Measurements from ENCODE around the gene EPN1. TPM values are rescaled to one million over a fixed set of nuclear protein-coding genes. Genes with fewer than 3 reads are reported as not detected.

EPN1 gene
- total and polyA plus RNA-seq, 2 of the 13 experiments (the other 11 are each of a cell fraction or from before 2014, with no cell fraction given), result 28.9 to 31.7 TPM

- TF ChIP-seq RERE (CRISPR knock-in tag; IDR thresholded peaks at IDR 0.05; ENCODE audit: low read depth), result no peak
- peak; percentile 67; the same call in 1 of the 2 replicates for TF ChIP-seq ZNF563 (CRISPR knock-in tag; IDR thresholded peaks at IDR 0.05)
- TF ChIP-seq ZFP37 (CRISPR knock-in tag; IDR thresholded peaks at IDR 0.05; ENCODE audit: borderline replicate concordance), result no peak
- no peak for TF ChIP-seq HBP1 (CRISPR knock-in tag; IDR thresholded peaks at IDR 0.05; ENCODE audit: low read depth)
- TF ChIP-seq GATAD1 (CRISPR knock-in tag; IDR thresholded peaks at IDR 0.05), result peak; percentile 96
- TF ChIP-seq ZMAT5 (CRISPR knock-in tag; IDR thresholded peaks at IDR 0.05; ENCODE audit: borderline replicate concordance, low read depth), result 0 out of 2 replicates have a peak, but pooled peaks have one; percentile 38
- no peak for TF ChIP-seq E2F1 (CRISPR knock-in tag; IDR thresholded peaks at IDR 0.05)
- TF ChIP-seq SOX6 (IDR thresholded peaks at IDR 0.05), result no peak
- peak; percentile 56; the same call in 1 of the 2 replicates for TF ChIP-seq SOX6 (CRISPR knock-in tag; IDR thresholded peaks at IDR 0.05)
- TF ChIP-seq ZNF205 (CRISPR knock-in tag; IDR thresholded peaks at IDR 0.05), result peak; percentile 70; the same call in 1 of the 2 replicates
- no peak for TF ChIP-seq ZNF260 (CRISPR knock-in tag; IDR thresholded peaks at IDR 0.05; ENCODE audit: borderline replicate concordance, low read depth)
- 0 out of 2 replicates have a peak, but pooled peaks have one; percentile 23 for TF ChIP-seq ZNF441 (CRISPR knock-in tag; IDR thresholded peaks at IDR 0.05; ENCODE audit: borderline replicate concordance)
- TF ChIP-seq SP140L (CRISPR knock-in tag; IDR thresholded peaks at IDR 0.05; ENCODE audit: borderline replicate concordance), result no peak
- TF ChIP-seq ZBTB34 (CRISPR knock-in tag; IDR thresholded peaks at IDR 0.05), result 0 out of 2 replicates have a peak, but pooled peaks have one; percentile 23
- 0 out of 2 replicates have a peak, but pooled peaks have one; percentile 31 for TF ChIP-seq ZNF276 (CRISPR knock-in tag; IDR thresholded peaks at IDR 0.05; ENCODE audit: low read depth)
- TF ChIP-seq MED1 (CRISPR knock-in tag; IDR thresholded peaks at IDR 0.05), result peak; percentile 64
These were observed 31.8 kb upstream of the EPN1 start, which contains the start of gene ZNF581 (continued) for GRCh38 chr19:55643003-55643886.
